Neutrophil (primary cell): ENCODE measurements around the gene TXNDC2.
"Not testable (repeated sequence)": the region's sequence is repeated elsewhere in the genome, so short reads cannot be mapped to it uniquely, and the experiment has no call there.

Experiments
- H3K27ac ChIP-seq: fragments of 200-600 bp; sonication (generic); 2 replicates; pipeline ENCODE4 v1.5.1; 2016; ENCODE audit warnings: mild to moderate bottlenecking, moderate library complexity
- H3K27me3 ChIP-seq: fragments of 200-600 bp; sonication (generic); 2 replicates; pipeline ENCODE4 v1.6.0; 2016; ENCODE audit warnings: mild to moderate bottlenecking
- H3K36me3 ChIP-seq: fragments of 200-600 bp; sonication (generic); 2 replicates; pipeline ENCODE4 v1.5.1; 2017
- H3K4me1 ChIP-seq, 2 experiments: fragments of 200-600 bp in 1 of 2; sonication (generic) in 1 of 2; 1 replicate in 1 of 2; 2 replicates in 1 of 2; pipeline versions ENCODE4 v1.5.1 to v1.6.1; 2013 to 2016; ENCODE audit warnings: low read depth in 1 of 2, low read length in 1 of 2, mild to moderate bottlenecking in 1 of 2, moderate library complexity in 1 of 2; ENCODE audit not compliant: control insufficient read depth in 1 of 2, insufficient read depth in 1 of 2
- H3K4me3 ChIP-seq, 2 experiments: fragments of 200-600 bp in 1 of 2; sonication (generic) in 1 of 2; 1 replicate in 1 of 2; 2 replicates in 1 of 2; pipeline ENCODE4 v1.5.1; 2013 to 2016; ENCODE audit warnings: low read depth in 1 of 2, low read length in 1 of 2, mild to moderate bottlenecking in 1 of 2, moderate library complexity in 1 of 2
- H3K9me3 ChIP-seq: fragments of 200-600 bp; sonication (generic); 2 replicates; pipeline ENCODE4 v1.5.1; 2016
- CTCF ChIP-seq: fragments of 200-600 bp; sonication (generic); IDR thresholded peaks from 2 replicates; pipeline ENCODE4 v1.5.1; 2016; ENCODE audit warnings: antibody characterized with exemption

Gene TXNDC2

GRCh38 chr18:9890196-9890595 is 4.4 kb downstream of the TXNDC2 start:
- Histone ChIP-seq H3K27me3 (no peaks in the 10 kb centered on the region), H3K4me1 (no peaks in the 10 kb centered on the region), H3K36me3 (no peaks in the 10 kb centered on the region), H3K27ac (no peak overlapping the region), H3K4me3 (no peak overlapping the region), H3K9me3 (no peaks in the 10 kb centered on the region)
- TF ChIP-seq CTCF, result no peak

GRCh38 chr18:9890957-9891356 is 5.2 kb downstream of the TXNDC2 start:
- Histone ChIP-seq H3K27ac (no peak overlapping the region), H3K9me3 (no peaks in the 10 kb centered on the region), H3K4me3 (no peak overlapping the region), H3K36me3 (no peaks in the 10 kb centered on the region), H3K4me1 (no peaks in the 10 kb centered on the region), H3K27me3 (no peaks in the 10 kb centered on the region)
- TF ChIP-seq CTCF, result no peak

GRCh38 chr18:9891515-9891914 is 5.7 kb downstream of the TXNDC2 start:
- H3K27ac ChIP-seq, H3K27me3 ChIP-seq, H3K4me3 ChIP-seq, H3K9me3 ChIP-seq, H3K4me1 ChIP-seq, H3K36me3 ChIP-seq: not testable (repeated sequence)

GRCh38 chr18:9894454-9895068 is 8.8 kb downstream of the TXNDC2 start:
- Histone ChIP-seq H3K36me3 (no peaks in the 10 kb centered on the region), H3K27ac (no peak overlapping the region), H3K27me3 (no peaks in the 10 kb centered on the region), H3K4me3 (no peak overlapping the region), H3K4me1 (no peaks in the 10 kb centered on the region), H3K9me3 (no peaks in the 10 kb centered on the region)
- TF ChIP-seq CTCF, result no peak

GRCh38 chr18:9897129-9897528 is 11.4 kb downstream of the TXNDC2 start:
- H3K27me3 ChIP-seq, result no peaks in the 10 kb centered on the region
- H3K9me3 ChIP-seq, result no peaks in the 10 kb centered on the region
- no peak overlapping the region for H3K4me3 ChIP-seq
- no peaks in the 10 kb centered on the region for H3K4me1 ChIP-seq
- no peak for TF ChIP-seq CTCF
- no peaks in the 10 kb centered on the region for H3K36me3 ChIP-seq
- H3K27ac ChIP-seq, result no peak overlapping the region

- not testable (repeated sequence) for H3K27ac ChIP-seq, H3K36me3 ChIP-seq, H3K4me3 ChIP-seq, H3K9me3 ChIP-seq, H3K27me3 ChIP-seq, H3K4me1 ChIP-seq
Observed at GRCh38 chr18:9897787-9898291, 12.1 kb downstream of the TXNDC2 start.
